Adrenal gland (tissue), 5 donors: Measurements from ENCODE around the gene EML6.

Experiments
- CTCF ChIP-seq, 6 experiments: fragments of 450-650 bp in 4 of 6; fragments of 200-600 bp in 2 of 6; sonication (generic) in 1 of 6; IDR thresholded peaks; 1 replicate in 5 of 6; 2 replicates in 1 of 6; pipeline versions ENCODE4 v1.5.1 to v1.8.0; 2016 to 2021; ENCODE audit warnings: antibody characterized with exemption in 6 of 6, mild to moderate bottlenecking in 2 of 6, moderate library complexity in 1 of 6
- POLR2A ChIP-seq, 2 donors: fragments of 450-650 bp; IDR thresholded peaks; one replicate each; pipeline ENCODE4 v1.6.1; 2017; ENCODE audit warnings: antibody characterized with exemption in 2 of 2, mild to moderate bottlenecking in 2 of 2, moderate library complexity in 1 of 2
- donor health status: DM: no; HTN: no; CAD: no.

- no peak for TF ChIP-seq CTCF (IDR thresholded peaks at IDR 0.05)
- TF ChIP-seq POLR2A (IDR thresholded peaks at IDR 0.05): no peak
Observed at GRCh38 chr2:54726431-54726830, 3.0 kb downstream of the EML6 start.
